Peyer's patch (tissue), 4 donors: ENCODE measurements around the gene GNG7.

ENCODE experiments used
- POLR2A ChIP-seq, 2 donors: fragments of 450-650 bp; IDR thresholded peaks; one replicate each; pipeline ENCODE4 v1.5.1; 2017; ENCODE audit warnings: antibody characterized with exemption in 2 of 2, mild to moderate bottlenecking in 2 of 2, moderate library complexity in 2 of 2
- TF ChIP-seq, protein P1 (sequence below), 6 experiments: fragments of 450-650 bp in 4 of 6; fragments of 200-600 bp in 2 of 6; sonication (generic) in 1 of 6; IDR thresholded peaks; one replicate each; pipeline ENCODE4 v1.5.1; 2017 to 2019; ENCODE audit warnings: antibody characterized with exemption in 6 of 6, mild to moderate bottlenecking in 3 of 6, moderate library complexity in 1 of 6

DNA sequence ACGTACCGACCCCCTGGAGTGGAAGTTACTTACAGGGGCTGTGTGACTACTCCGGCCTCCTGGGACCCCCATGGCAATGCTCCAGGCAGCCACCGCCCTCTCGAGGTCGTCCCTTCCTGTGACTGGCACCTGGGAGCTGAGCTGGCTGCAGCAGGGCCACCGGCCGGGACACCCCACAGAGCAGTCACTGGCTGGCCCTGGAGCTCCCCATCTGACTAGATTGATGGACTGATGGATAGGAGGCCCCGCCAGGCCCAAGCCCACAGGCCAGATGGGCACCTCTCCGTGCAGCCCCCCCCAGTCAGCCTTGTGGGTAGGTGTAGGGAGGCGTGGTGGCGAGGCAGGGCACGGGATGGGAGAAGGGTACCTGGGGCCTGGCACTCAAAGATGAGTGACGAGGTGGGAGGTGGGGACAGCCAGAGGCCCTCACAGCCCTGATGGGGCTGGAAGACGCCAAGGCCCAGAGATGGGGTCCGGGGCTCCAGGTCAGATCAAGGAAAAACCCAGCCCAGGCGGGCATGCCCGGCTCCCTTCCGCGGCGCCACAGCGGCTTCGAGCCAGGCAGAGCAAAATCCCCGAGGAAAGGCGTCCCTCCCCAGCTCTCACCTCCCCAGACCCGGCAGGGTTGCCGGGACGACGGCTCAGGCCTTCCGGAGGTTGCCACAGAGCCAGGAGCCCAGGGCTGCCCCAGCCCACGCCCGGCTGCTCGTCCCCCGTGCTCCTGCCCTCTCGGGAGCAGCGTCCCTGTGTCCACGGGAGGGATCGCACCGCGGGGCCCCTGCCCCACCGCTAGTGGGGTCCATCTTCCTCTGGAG, 28.9 kb upstream of the GNG7 start:
- TF ChIP-seq, protein P1, sequence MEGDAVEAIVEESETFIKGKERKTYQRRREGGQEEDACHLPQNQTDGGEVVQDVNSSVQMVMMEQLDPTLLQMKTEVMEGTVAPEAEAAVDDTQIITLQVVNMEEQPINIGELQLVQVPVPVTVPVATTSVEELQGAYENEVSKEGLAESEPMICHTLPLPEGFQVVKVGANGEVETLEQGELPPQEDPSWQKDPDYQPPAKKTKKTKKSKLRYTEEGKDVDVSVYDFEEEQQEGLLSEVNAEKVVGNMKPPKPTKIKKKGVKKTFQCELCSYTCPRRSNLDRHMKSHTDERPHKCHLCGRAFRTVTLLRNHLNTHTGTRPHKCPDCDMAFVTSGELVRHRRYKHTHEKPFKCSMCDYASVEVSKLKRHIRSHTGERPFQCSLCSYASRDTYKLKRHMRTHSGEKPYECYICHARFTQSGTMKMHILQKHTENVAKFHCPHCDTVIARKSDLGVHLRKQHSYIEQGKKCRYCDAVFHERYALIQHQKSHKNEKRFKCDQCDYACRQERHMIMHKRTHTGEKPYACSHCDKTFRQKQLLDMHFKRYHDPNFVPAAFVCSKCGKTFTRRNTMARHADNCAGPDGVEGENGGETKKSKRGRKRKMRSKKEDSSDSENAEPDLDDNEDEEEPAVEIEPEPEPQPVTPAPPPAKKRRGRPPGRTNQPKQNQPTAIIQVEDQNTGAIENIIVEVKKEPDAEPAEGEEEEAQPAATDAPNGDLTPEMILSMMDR (IDR thresholded peaks at IDR 0.05): no peak
- TF ChIP-seq POLR2A (IDR thresholded peaks at IDR 0.05): no peak
